HG03196 (cell line): Measurements from ENCODE around the gene CRIP2.

Experiments
- ATAC-seq: cut with Tn5 transposase; IDR thresholded peaks from one replicate; pipeline ENCODE4 v1.9.1; 2021; ENCODE audit not compliant: unreplicated experiment

CRIP2 gene

GRCh38 chr14:105525861-105526775 is 51.5 kb downstream of the CRIP2 start, which contains the start of gene TMEM121:
TSS of gene TMEM121 (plus strand) at chr14:105526583. CDS start at chr14:105528835, 2,252 bp downstream.
- no peak for ATAC-seq

GRCh38 chr14:105526776-105527380 is 52.3 kb downstream of the CRIP2 start:
- ATAC-seq, result no peak

- no peak for ATAC-seq
Observed at GRCh38 chr14:105527381-105527825, 52.8 kb downstream of the CRIP2 start.

GRCh38 chr14:105527826-105528585 is 53.4 kb downstream of the CRIP2 start:
- no peak for ATAC-seq

GRCh38 chr14:105528586-105529318 is 54.1 kb downstream of the CRIP2 start:
- ATAC-seq, result no peak

- ATAC-seq, result no peak
Observed at GRCh38 chr14:105529319-105529568, 54.6 kb downstream of the CRIP2 start.
